TTC549 (cell line): ENCODE data around the gene IST1.
"Not testable (repeated sequence)": the region's sequence is repeated elsewhere in the genome, so short reads cannot be mapped to it uniquely, and the experiment has no call there.

Experiments
- FAIRE-seq: peaks from 2 replicates; lab custom pipeline; 2012; peaks lifted over from hg19 to GRCh38; lab: Jason Lieb, UNC

IST1 gene

GRCh38 chr16:71882505-71883167 is 12.7 kb upstream of the IST1 start:
- FAIRE-seq = peak; percentile 38

GRCh38 chr16:71883168-71883848 is 12.0 kb upstream of the IST1 start:
- FAIRE-seq = no peak

- FAIRE-seq = no peak
These were observed 11.3 kb upstream of the IST1 start, which contains the start of gene ZNF821 for GRCh38 chr16:71883849-71884638. Gene ZNF821, minus strand, starts transcription at chr16:71884182. Its CDS starts 4,236 bp downstream, at chr16:71879946.

- no peak for FAIRE-seq
These were observed 10.1 kb upstream of the IST1 start for GRCh38 chr16:71885261-71885650.

GRCh38 chr16:71889147-71889546 is 6.2 kb upstream of the IST1 start:
- no peak for FAIRE-seq

GRCh38 chr16:71893888-71894228 is 1.5 kb upstream of the IST1 start:
- FAIRE-seq = no peak

GRCh38 chr16:71894229-71894920 is 956 bp upstream of the IST1 start:
- FAIRE-seq = no peak

GRCh38 chr16:71895679-71896365 is 491 bp downstream of the IST1 start:
- no peak for FAIRE-seq

- FAIRE-seq = no peak
These were observed 1.5 kb downstream of the IST1 start for GRCh38 chr16:71896764-71897368.

- no peak for FAIRE-seq
These were observed 3.8 kb downstream of the IST1 start for GRCh38 chr16:71899171-71899570.

- FAIRE-seq = no peak
These were observed 7.5 kb downstream of the IST1 start for GRCh38 chr16:71902656-71903365.

GRCh38 chr16:71903608-71904007 is 8.3 kb downstream of the IST1 start:
- no peak for FAIRE-seq

GRCh38 chr16:71904239-71904638 is 8.9 kb downstream of the IST1 start:
- no peak for FAIRE-seq

- FAIRE-seq = not testable (repeated sequence)
These were observed 10.4 kb downstream of the IST1 start for GRCh38 chr16:71905765-71906164.

- FAIRE-seq = no peak
These were observed 15.8 kb downstream of the IST1 start for GRCh38 chr16:71911121-71911520.

- FAIRE-seq = no peak
These were observed 17.4 kb downstream of the IST1 start for GRCh38 chr16:71912534-71913275.

- FAIRE-seq = no peak
These were observed 19.5 kb downstream of the IST1 start for GRCh38 chr16:71914802-71915201.

GRCh38 chr16:71915350-71915749 is 20.0 kb downstream of the IST1 start:
- FAIRE-seq = no peak

GRCh38 chr16:71916397-71916920 is 21.1 kb downstream of the IST1 start:
- no peak for FAIRE-seq

GRCh38 chr16:71917900-71918299 is 22.6 kb downstream of the IST1 start:
- FAIRE-seq = no peak
